Kidney epithelial cell (primary cell): ENCODE results near the gene EREG. TPM values are rescaled to one million over a fixed set of nuclear protein-coding genes. Genes with fewer than 3 reads are reported as not detected.

Source experiments
- DNase-seq: peaks from one replicate; pipeline ENCODE4 v3.0.0-alpha.2; 2010; ENCODE audit warnings: low read depth
- H3K27me3 ChIP-seq: 2 replicates; pipeline ENCODE4 v1.6.0; 2011; ENCODE audit warnings: low read length; ENCODE audit not compliant: control insufficient read depth, insufficient read depth
- H3K36me3 ChIP-seq: 2 replicates; pipeline ENCODE4 v1.5.1; 2011; ENCODE audit warnings: low read length; ENCODE audit not compliant: control insufficient read depth, insufficient read depth
- H3K4me3 ChIP-seq: 2 replicates; pipeline ENCODE4 v1.5.1; 2011; ENCODE audit warnings: low read depth, mild to moderate bottlenecking, control low read depth, low read length
- CTCF ChIP-seq: IDR thresholded peaks from 2 replicates; pipeline ENCODE4 v1.5.1; 2011; ENCODE audit warnings: mild to moderate bottlenecking, moderate library complexity, low read length, control low read depth, inconsistent platforms; ENCODE audit not compliant: insufficient read depth, poor library complexity, severe bottlenecking
- total RNA-seq: library from RNA; depleted of rRNA; stranded (reverse); fragments of >200 nt; gene quantifications from 2 replicates; pipeline ENCODE4 v1.2.3, GENCODE V29; 2015

EREG gene
- total RNA-seq, 1 donor from 2014 or later = 7.5 TPM

GRCh38 chr4:74413265-74413664 lies 48.3 kb downstream of the EREG start:
- TF ChIP-seq CTCF = no peak
- H3K27me3 ChIP-seq = no peaks in the 10 kb centered on the region
- DNase-seq = no peak
- no peaks in the 10 kb centered on the region for H3K36me3 ChIP-seq
- H3K4me3 ChIP-seq = no peak overlapping the region

- no peak for DNase-seq
- TF ChIP-seq CTCF = no peak
- Histone ChIP-seq H3K4me3 (no peak overlapping the region), H3K27me3 (no peaks in the 10 kb centered on the region), H3K36me3 (no peaks in the 10 kb centered on the region)
These were observed 49.3 kb downstream of the EREG start for GRCh38 chr4:74414149-74414809.

- H3K27me3 ChIP-seq = no peaks in the 10 kb centered on the region
- TF ChIP-seq CTCF = no peak
- no peaks in the 10 kb centered on the region for H3K36me3 ChIP-seq
- no peak for DNase-seq
- no peak overlapping the region for H3K4me3 ChIP-seq
These were observed 50.8 kb downstream of the EREG start for GRCh38 chr4:74415602-74416300.

GRCh38 chr4:74418063-74418670 lies 53.2 kb downstream of the EREG start:
- Histone ChIP-seq H3K27me3 (no peaks in the 10 kb centered on the region), H3K36me3 (no peaks in the 10 kb centered on the region), H3K4me3 (no peak overlapping the region)
- DNase-seq = no peak
- TF ChIP-seq CTCF = no peak

GRCh38 chr4:74420863-74421262 lies 55.9 kb downstream of the EREG start:
- DNase-seq = no peak
- Histone ChIP-seq H3K27me3 (no peaks in the 10 kb centered on the region), H3K4me3 (no peak overlapping the region), H3K36me3 (no peaks in the 10 kb centered on the region)
- no peak for TF ChIP-seq CTCF
